HepG2 (cell line): Measurements from ENCODE around the gene KIAA0930. TPM values are rescaled to one million over a fixed set of nuclear protein-coding genes. Genes with fewer than 3 reads are reported as not detected.

Experiments used
- BATF2 ChIP-seq: sonication (generic); formaldehyde crosslinking; IDR thresholded peaks from 2 replicates; pipeline ENCODE4 v1.8.0; 2022; ENCODE audit warnings: mild to moderate bottlenecking, missing genetic modification reagents, moderate library complexity
- CBX1 ChIP-seq: IDR thresholded peaks from one replicate; pipeline ENCODE4 v1.6.1; 2016; ENCODE audit warnings: antibody characterized with exemption, low read depth
- ELF1 ChIP-seq: sonication (generic); formaldehyde crosslinking; IDR thresholded peaks from 2 replicates; pipeline ENCODE4 v1.4.0; 2020; ENCODE audit warnings: missing genetic modification reagents
- FOXO1 ChIP-seq: sonication (generic); formaldehyde crosslinking; IDR thresholded peaks from 2 replicates; pipeline ENCODE4 v1.4.0; 2020; ENCODE audit warnings: missing genetic modification reagents
- HMGXB3 ChIP-seq: sonication (generic); formaldehyde crosslinking; IDR thresholded peaks from 2 replicates; pipeline ENCODE4 v1.4.0; 2020; ENCODE audit warnings: missing genetic modification reagents, borderline replicate concordance
- JARID2 ChIP-seq: sonication (generic); formaldehyde crosslinking; IDR thresholded peaks from 2 replicates; pipeline ENCODE4 v1.8.1; 2023; ENCODE audit warnings: missing genetic modification reagents, inconsistent platforms; ENCODE audit not compliant: insufficient replicate concordance
- KMT2A ChIP-seq: sonication (generic); formaldehyde crosslinking; IDR thresholded peaks from 2 replicates; pipeline ENCODE4 v1.4.0; 2020; ENCODE audit warnings: missing genetic modification reagents
- MXD4 ChIP-seq: IDR thresholded peaks from 2 replicates; pipeline ENCODE4 v1.6.1; 2016; ENCODE audit warnings: mild to moderate bottlenecking, missing biosample characterization, missing genetic modification reagents
- NCOA1 ChIP-seq: sonication (generic); formaldehyde crosslinking; IDR thresholded peaks from 2 replicates; pipeline ENCODE4 v1.9.0; 2021; ENCODE audit warnings: missing genetic modification reagents
- STAG1 ChIP-seq: sonication (generic); formaldehyde crosslinking; IDR thresholded peaks from 2 replicates; pipeline ENCODE4 v1.4.0; 2020; ENCODE audit warnings: missing genetic modification reagents
- YEATS2 ChIP-seq: sonication (generic); formaldehyde crosslinking; IDR thresholded peaks from 2 replicates; pipeline ENCODE4 v1.4.0; 2020; ENCODE audit warnings: missing genetic modification reagents, borderline replicate concordance
- ZBTB2 ChIP-seq: sonication (generic); formaldehyde crosslinking; IDR thresholded peaks from 2 replicates; pipeline ENCODE4 v1.8.0; 2022; ENCODE audit warnings: low read depth, missing genetic modification reagents
- ZNF205 ChIP-seq: IDR thresholded peaks from 2 replicates; pipeline ENCODE4 v1.6.1; 2018; ENCODE audit warnings: missing biosample characterization, missing genetic modification reagents
- ZNF224 ChIP-seq: sonication (generic); formaldehyde crosslinking; IDR thresholded peaks from 2 replicates; pipeline ENCODE4 v1.5.0; 2020; ENCODE audit warnings: mild to moderate bottlenecking, missing genetic modification reagents
- ZNF275 ChIP-seq: sonication (generic); formaldehyde crosslinking; IDR thresholded peaks from 2 replicates; pipeline ENCODE4 v1.8.0; 2022; ENCODE audit warnings: missing genetic modification reagents, mild to moderate bottlenecking, inconsistent platforms, borderline replicate concordance
- ZNF33A ChIP-seq: sonication (generic); formaldehyde crosslinking; IDR thresholded peaks from 2 replicates; pipeline ENCODE4 v1.5.1; 2020; ENCODE audit warnings: missing genetic modification reagents, mild to moderate bottlenecking, moderate library complexity, borderline replicate concordance
- ZNF558 ChIP-seq: sonication (generic); formaldehyde crosslinking; IDR thresholded peaks from 2 replicates; pipeline ENCODE4 v1.9.0; 2022; ENCODE audit warnings: mild to moderate bottlenecking, missing genetic modification reagents, borderline replicate concordance
- ZNF770 ChIP-seq: sonication (generic); formaldehyde crosslinking; IDR thresholded peaks from 2 replicates; pipeline ENCODE4 v1.5.0; 2020; ENCODE audit warnings: mild to moderate bottlenecking, missing genetic modification reagents
- ZSCAN21 ChIP-seq: sonication (generic); formaldehyde crosslinking; IDR thresholded peaks from 2 replicates; pipeline ENCODE4 v1.8.0; 2022; ENCODE audit warnings: mild to moderate bottlenecking, missing genetic modification reagents, moderate library complexity, borderline replicate concordance
- polyA plus RNA-seq, 8 experiments: library from polyadenylated mRNA; depleted of rRNA in 3 of 8; stranded (reverse) in 7 of 8; unstranded in 1 of 8; fragments of >200 nt; fragmentation: Illumina TruSeq in 4 of 8; extraction: Trizol in 4 of 8; gene quantifications; 2 replicates each; pipeline versions ENCODE4 v1.2.1 to v1.2.3, GENCODE V29; 2011 to 2016; ENCODE audit warnings: low read depth in 4 of 8, missing spikeins in 1 of 8, mixed read lengths in 1 of 8; ENCODE audit not compliant: insufficient read depth in 1 of 8
- total RNA-seq, 5 experiments: library from RNA; depleted of rRNA; stranded (reverse); fragments of >200 nt; fragmentation: Illumina TruSeq; extraction: Trizol; gene quantifications; 2 replicates each; pipeline ENCODE4 v1.2.3, GENCODE V29; 2016; ENCODE audit warnings: low read depth in 1 of 5

The KIAA0930 gene
- total and polyA plus RNA-seq, 2 of the 13 experiments (the other 11 are each of a cell fraction or from before 2014, with no cell fraction given), result 27.0 to 38.2 TPM

GRCh38 chr22:45273452-45274075 lies 32.9 kb upstream of the KIAA0930 start (continued):
- TF ChIP-seq ZBTB2 (no peak), HMGXB3 (no peak), NCOA1 (CRISPR knock-in tag) (0 out of 2 replicates have a peak, but pooled peaks have one; percentile 31), BATF2 (CRISPR knock-in tag) (no peak), MXD4 (CRISPR knock-in tag) (0 out of 2 replicates have a peak, but pooled peaks have one; percentile 45), CBX1 (no peak), ZSCAN21 (peak; percentile 73; the same call in 1 of the 2 replicates), KMT2A (CRISPR knock-in tag) (peak; percentile 65; the same call in 1 of the 2 replicates), STAG1 (CRISPR knock-in tag) (peak; percentile 22), ZNF224 (CRISPR knock-in tag) (no peak), ZNF770 (CRISPR knock-in tag) (peak; percentile 53; the same call in 1 of the 2 replicates), ZNF33A (no peak), ZNF205 (peak; percentile 70; the same call in 1 of the 2 replicates), YEATS2 (CRISPR knock-in tag) (0 out of 2 replicates have a peak, but pooled peaks have one; percentile 38), JARID2 (CRISPR knock-in tag) (no peak), FOXO1 (CRISPR knock-in tag) (peak; percentile 86), ZNF275 (no peak), ELF1 (CRISPR knock-in tag) (peak; percentile 39; the same call in 1 of the 2 replicates), ZNF558 (CRISPR knock-in tag) (no peak)
